Measurements from ENCODE around the gene STX3.
A peak's percentile ranks its signal among the peaks of the same experiment; 100 is the strongest.
"Not testable (repeated sequence)": the region's sequence is repeated elsewhere in the genome, so short reads cannot be mapped to it uniquely, and the experiment has no call there.

The STX3 gene

DNA sequence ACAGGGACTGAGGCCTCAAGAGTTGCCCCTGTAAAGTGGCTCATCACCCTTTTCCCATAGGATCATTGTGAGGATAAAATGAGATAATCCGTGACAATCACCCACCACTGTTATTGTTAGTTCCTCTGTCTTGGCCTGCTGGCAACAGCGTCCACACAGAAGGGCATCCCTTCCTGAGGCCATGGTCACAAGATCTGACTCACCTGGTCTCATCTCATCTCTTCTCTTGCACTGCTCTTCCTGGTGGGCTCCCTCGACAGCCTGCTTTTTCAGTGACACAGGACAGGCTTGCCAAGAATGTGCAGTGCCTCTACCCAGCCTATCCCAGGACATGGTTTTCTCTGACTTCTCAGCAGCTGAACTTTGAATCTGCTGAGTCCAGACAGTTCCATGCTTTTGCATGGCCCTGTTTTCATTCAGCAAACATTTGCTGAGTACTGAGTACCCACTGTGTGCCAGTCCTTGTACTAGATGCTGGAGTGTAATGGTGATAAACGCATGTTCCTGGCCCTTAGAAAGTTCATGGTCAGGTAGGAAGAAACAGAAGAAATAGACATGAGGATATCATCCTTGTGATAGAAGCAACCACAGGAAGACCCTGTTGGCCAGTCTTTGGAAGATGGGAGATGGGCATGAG, 3.3 kb downstream of the STX3 start:
- DNase-seq (ENCODE audit: low read depth), result no peak

- no peak for DNase-seq (ENCODE audit: low read depth)
Observed at GRCh38 chr11:59759900-59760299, 4.7 kb downstream of the STX3 start.

DNA sequence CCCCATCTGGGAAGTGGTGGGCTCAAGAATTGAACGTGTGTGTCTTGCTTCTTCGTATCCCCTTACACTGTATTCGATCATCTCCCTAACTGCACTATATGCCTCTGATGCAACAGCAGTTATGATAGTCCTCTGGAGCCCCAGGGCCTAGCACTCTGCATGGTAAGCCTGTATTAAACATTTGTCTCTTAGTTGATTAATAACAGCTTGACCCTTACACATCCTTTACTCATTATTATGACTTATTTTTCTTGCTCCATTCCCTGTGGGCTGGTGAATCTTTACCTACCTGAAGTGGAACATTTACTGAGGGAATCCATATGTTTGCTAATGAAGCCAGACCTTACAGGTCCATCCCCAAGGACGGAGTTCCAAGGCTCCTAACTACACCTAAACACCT, 5.6 kb downstream of the STX3 start:
- no peak for DNase-seq (ENCODE audit: low read depth)

DNA sequence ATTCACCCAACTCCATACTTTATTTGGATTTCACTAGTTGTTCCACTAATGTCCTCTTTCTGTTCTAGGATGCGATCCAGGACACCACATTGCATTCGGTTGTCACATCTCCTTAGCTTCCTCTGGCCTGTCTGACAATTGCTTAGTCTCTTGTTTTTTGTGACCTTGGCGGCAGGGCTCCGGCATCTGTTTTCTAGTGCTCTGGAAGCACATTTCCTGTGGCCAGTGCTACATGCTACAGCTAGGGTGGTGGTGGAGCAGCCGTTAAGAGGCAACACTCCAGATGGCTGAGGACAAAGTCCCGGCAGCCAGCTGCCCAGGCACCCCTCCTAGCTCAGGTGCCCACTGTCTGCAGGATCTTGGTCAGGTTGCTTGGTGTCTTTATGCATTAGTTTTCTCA, 6.8 kb downstream of the STX3 start:
- DNase-seq (ENCODE audit: low read depth), result no peak

GRCh38 chr11:59765068-59765735, 10.0 kb downstream of the STX3 start:
- DNase-seq (ENCODE audit: low read depth), result no peak

- DNase-seq (ENCODE audit: low read depth), result peak; percentile 13
Observed at GRCh38 chr11:59766542-59767224, 11.5 kb downstream of the STX3 start.

GRCh38 chr11:59767225-59767611, 12.0 kb downstream of the STX3 start:
- DNase-seq (ENCODE audit: low read depth), result peak; percentile 79

- peak; percentile 20 for DNase-seq (ENCODE audit: low read depth)
Observed at GRCh38 chr11:59769111-59769510, 13.9 kb downstream of the STX3 start.

GRCh38 chr11:59769828-59770227, 14.7 kb downstream of the STX3 start:
- DNase-seq (ENCODE audit: low read depth), result no peak

DNA sequence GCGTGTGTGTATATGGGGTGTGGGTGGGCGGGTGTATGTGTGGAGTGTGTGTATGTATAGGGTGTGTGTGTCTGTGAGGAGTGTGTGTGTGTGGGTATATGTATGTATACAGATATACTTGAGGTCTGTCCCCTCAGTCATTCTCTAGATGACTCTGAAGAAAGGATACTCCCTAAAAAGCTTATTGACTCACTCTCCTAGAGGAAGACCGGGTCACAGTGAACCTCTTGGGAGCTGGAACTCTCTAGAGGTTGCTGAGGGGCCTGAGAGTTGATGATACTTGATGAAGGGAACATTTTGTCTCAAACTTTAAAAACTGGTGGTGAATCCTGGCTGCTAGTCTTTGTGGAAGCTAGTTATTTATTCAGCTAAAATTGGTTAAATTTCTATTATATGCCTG, 15.1 kb downstream of the STX3 start:
- no peak for DNase-seq (ENCODE audit: low read depth)

- DNase-seq (ENCODE audit: low read depth), result no peak
Observed at GRCh38 chr11:59770869-59771268, 15.7 kb downstream of the STX3 start.

DNA sequence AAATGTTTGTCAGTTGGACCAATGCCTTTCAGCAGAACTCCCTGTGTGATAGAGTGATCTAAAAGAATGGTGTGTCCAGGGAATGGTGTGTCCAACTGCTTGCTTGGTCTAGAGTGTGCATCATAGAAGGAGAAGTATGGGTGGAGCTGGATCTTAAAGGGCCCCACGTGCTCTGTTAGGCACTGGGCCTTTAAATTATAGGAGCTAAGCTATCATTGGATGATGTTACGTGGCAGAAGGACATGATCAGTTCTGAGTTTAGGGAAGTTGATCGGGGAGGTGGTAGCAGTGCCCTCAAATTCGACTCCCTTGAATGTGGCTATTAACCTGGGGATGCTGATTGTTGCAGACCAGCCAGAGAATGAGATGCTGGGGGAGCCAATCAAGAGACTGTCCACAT, 16.4 kb downstream of the STX3 start:
- DNase-seq (ENCODE audit: low read depth), result no peak

DNA sequence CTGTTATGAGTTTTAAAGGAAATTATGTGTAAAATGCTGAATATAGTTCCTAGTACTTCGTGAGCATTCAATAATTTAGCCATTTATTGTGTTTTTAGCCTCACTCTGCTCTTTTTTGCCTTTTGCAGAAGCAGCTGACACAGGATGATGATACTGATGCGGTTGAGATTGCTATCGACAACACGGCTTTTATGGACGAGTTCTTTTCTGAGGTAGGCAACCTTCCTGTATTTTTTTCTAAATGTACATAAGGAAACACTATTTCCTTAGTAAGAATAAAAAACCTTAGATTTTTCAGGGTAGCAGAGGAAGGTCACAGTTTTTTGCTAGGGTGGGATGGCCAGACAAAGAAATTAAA, 17.9 kb downstream of the STX3 start:
- no peak for DNase-seq (ENCODE audit: low read depth)

DNA sequence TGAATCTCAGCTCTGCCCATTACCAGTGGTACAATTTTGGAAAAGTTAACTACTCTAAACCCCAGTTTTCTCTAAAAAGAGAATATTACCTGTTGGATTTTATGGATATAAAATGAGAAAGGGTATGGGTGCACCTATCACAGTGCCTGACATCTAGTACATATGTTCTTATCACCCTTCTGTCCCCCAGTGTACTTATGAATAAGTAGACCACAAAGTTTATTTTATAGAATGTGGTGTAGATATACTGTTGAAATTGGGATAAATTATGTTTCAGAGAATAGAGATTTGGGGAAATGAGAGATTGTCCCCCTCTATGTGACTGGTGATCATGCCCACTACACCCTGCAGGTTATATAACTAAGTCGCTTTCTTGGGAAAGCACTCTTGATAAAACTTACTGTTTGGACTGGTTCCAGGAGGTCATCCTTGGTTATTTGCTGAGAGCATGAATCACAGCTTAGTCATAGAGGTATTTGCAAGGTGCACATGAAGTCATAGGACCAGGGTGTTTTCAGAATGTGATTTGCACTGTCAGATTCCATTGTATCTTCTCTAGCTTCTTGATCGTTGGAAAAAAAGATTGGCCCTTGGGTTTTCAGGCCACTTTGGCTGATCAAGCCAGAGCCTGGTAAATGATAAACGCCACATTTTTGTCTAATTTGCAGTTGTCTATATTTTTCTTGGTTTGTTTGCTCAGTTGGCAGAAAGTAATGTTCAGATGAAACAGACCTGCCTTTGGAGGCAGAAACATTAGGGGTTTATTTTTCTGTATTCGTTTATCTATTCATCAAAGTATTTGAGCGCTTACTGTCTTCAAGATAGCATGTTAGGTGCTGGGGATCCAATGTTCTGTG, 21.3 kb downstream of the STX3 start:
- peak; percentile 86 for DNase-seq (ENCODE audit: low read depth)

GRCh38 chr11:59777104-59777503, 21.9 kb downstream of the STX3 start:
- no peak for DNase-seq (ENCODE audit: low read depth)

GRCh38 chr11:59778122-59778521, 22.9 kb downstream of the STX3 start:
- DNase-seq (ENCODE audit: low read depth), result no peak

GRCh38 chr11:59779487-59779886, 24.3 kb downstream of the STX3 start:
- peak; percentile 28 for DNase-seq (ENCODE audit: low read depth)

DNA sequence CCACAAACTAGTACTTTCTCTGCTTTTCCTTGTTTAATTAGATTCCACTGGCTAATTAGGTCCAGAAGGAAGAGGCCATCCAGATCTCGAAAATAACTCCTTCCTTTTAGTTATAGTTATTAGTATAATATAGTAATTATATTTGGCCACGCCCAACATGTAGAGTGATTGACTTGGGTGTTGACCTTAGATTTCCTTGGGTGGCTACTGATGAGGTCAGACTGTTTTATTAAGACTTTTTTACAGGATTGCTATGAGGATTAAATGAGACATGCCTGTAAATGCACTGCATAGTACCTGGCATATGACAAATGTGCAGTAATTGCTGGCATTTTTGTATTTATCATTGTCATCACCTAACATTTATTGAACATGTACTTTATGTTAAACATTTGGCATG, 26.9 kb downstream of the STX3 start:
- DNase-seq (ENCODE audit: low read depth), result no peak

- DNase-seq (ENCODE audit: low read depth), result no peak
Observed at GRCh38 chr11:59783632-59784090, 28.5 kb downstream of the STX3 start.

GRCh38 chr11:59784441-59784840, 29.3 kb downstream of the STX3 start:
- not testable (repeated sequence) for DNase-seq (ENCODE audit: low read depth)

GRCh38 chr11:59785818-59786217, 30.6 kb downstream of the STX3 start:
- no peak for DNase-seq (ENCODE audit: low read depth)

GRCh38 chr11:59787255-59787588, 32.0 kb downstream of the STX3 start:
- DNase-seq (ENCODE audit: low read depth), result no peak

DNA sequence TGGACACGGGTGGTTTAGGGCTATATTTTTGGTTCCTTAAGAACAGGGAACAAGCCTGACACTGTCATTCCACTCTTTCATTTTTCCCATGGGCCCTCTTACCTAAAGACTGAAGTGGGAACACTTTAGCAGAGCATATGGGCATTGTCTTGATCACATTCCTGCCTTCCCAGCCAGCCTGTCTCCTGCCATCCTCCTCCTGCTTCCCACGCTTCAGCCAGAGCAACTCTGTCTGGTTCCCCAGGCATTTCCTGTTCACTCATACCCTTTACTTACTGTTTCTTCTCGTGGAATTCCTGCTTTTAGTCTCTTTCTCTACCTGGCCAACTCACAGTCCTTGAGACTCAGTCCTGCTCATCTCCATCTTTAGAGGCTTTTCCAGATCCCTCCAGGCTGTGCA, 32.6 kb downstream of the STX3 start:
- peak; percentile 75 for DNase-seq (ENCODE audit: low read depth)

All from amniotic epithelial cell (primary cell).